ENCODE results near the gene MYH1.

MYH1 gene

GRCh38 chr17:10474536-10474935 lies 43.8 kb downstream of the MYH1 start:
- no peak overlapping the region for H3K27ac ChIP-seq (ENCODE audit: low read length)
- H3K27me3 ChIP-seq (ENCODE audit: insufficient read depth, low read length) = no peaks in the 10 kb centered on the region
- H3K9ac ChIP-seq (ENCODE audit: low read depth, low read length) = no peak overlapping the region
- no peaks in the 10 kb centered on the region for H3K9me3 ChIP-seq (ENCODE audit: insufficient read depth, low read depth, low read length)
- H3K36me3 ChIP-seq (ENCODE audit: insufficient read depth, low read depth, low read length) = no peaks in the 10 kb centered on the region
- H3K4me3 ChIP-seq (ENCODE audit: low read length) = no peak overlapping the region
- H3K4me1 ChIP-seq (ENCODE audit: insufficient read depth, low read length) = no peaks in the 10 kb centered on the region

- Histone ChIP-seq H3K36me3 (ENCODE audit: insufficient read depth, low read depth, low read length) (no peaks in the 10 kb centered on the region), H3K9me3 (ENCODE audit: insufficient read depth, low read depth, low read length) (no peaks in the 10 kb centered on the region), H3K27ac (ENCODE audit: low read length) (no peak overlapping the region), H3K27me3 (ENCODE audit: insufficient read depth, low read length) (no peaks in the 10 kb centered on the region), H3K9ac (ENCODE audit: low read depth, low read length) (no peak overlapping the region), H3K4me3 (ENCODE audit: low read length) (no peak overlapping the region), H3K4me1 (ENCODE audit: insufficient read depth, low read length) (no peaks in the 10 kb centered on the region)
Measured at GRCh38 chr17:10471858-10472257, 46.5 kb downstream of the MYH1 start.

GRCh38 chr17:10469459-10469858 lies 48.9 kb downstream of the MYH1 start, which contains the start of gene MYH4:
Gene MYH4, minus strand, starts transcription at chr17:10469559. Its CDS starts 2,814 bp downstream, at chr17:10466745.
- Histone ChIP-seq H3K27ac (ENCODE audit: low read length) (no peak within 1 kb of the TSS), H3K27me3 (ENCODE audit: insufficient read depth, low read length) (no peaks in the 10 kb centered on the region), H3K36me3 (ENCODE audit: insufficient read depth, low read depth, low read length) (no peaks in the 10 kb centered on the region), H3K4me3 (ENCODE audit: low read length) (no peak within 1 kb of the TSS), H3K9ac (ENCODE audit: low read depth, low read length) (no peak within 1 kb of the TSS), H3K4me1 (ENCODE audit: insufficient read depth, low read length) (no peaks in the 10 kb centered on the region), H3K9me3 (ENCODE audit: insufficient read depth, low read depth, low read length) (no peaks in the 10 kb centered on the region)

GRCh38 chr17:10463402-10463801 lies 54.9 kb downstream of the MYH1 start:
- Histone ChIP-seq H3K9ac (ENCODE audit: low read depth, low read length) (no peak overlapping the region), H3K27ac (ENCODE audit: low read length) (no peak overlapping the region)

GRCh38 chr17:10460062-10460461 lies 58.3 kb downstream of the MYH1 start:
- no peak overlapping the region for H3K9ac ChIP-seq (ENCODE audit: low read depth, low read length)
- H3K36me3 ChIP-seq (ENCODE audit: insufficient read depth, low read depth, low read length) = no peaks in the 10 kb centered on the region
- H3K4me3 ChIP-seq (ENCODE audit: low read length) = no peak overlapping the region
- H3K4me1 ChIP-seq (ENCODE audit: insufficient read depth, low read length) = no peaks in the 10 kb centered on the region
- H3K27me3 ChIP-seq (ENCODE audit: insufficient read depth, low read length) = no peaks in the 10 kb centered on the region
- no peaks in the 10 kb centered on the region for H3K9me3 ChIP-seq (ENCODE audit: insufficient read depth, low read depth, low read length)
- no peak overlapping the region for H3K27ac ChIP-seq (ENCODE audit: low read length)

More at GRCh38 chr17:10463402-10463801, 54.9 kb downstream of the MYH1 start:
- H3K36me3 ChIP-seq (ENCODE audit: insufficient read depth, low read depth, low read length) = no peaks in the 10 kb centered on the region
- no peaks in the 10 kb centered on the region for H3K27me3 ChIP-seq (ENCODE audit: insufficient read depth, low read length)
- no peaks in the 10 kb centered on the region for H3K4me1 ChIP-seq (ENCODE audit: insufficient read depth, low read length)
- H3K4me3 ChIP-seq (ENCODE audit: low read length) = no peak overlapping the region
- H3K9me3 ChIP-seq (ENCODE audit: insufficient read depth, low read depth, low read length) = no peaks in the 10 kb centered on the region

GRCh38 chr17:10458701-10459100 lies 59.6 kb downstream of the MYH1 start:
- Histone ChIP-seq H3K4me1 (ENCODE audit: insufficient read depth, low read length) (no peaks in the 10 kb centered on the region), H3K4me3 (ENCODE audit: low read length) (no peak overlapping the region), H3K27me3 (ENCODE audit: insufficient read depth, low read length) (no peaks in the 10 kb centered on the region), H3K9ac (ENCODE audit: low read depth, low read length) (no peak overlapping the region), H3K9me3 (ENCODE audit: insufficient read depth, low read depth, low read length) (no peaks in the 10 kb centered on the region), H3K36me3 (ENCODE audit: insufficient read depth, low read depth, low read length) (no peaks in the 10 kb centered on the region), H3K27ac (ENCODE audit: low read length) (no peak overlapping the region)

GRCh38 chr17:10457952-10458351 lies 60.4 kb downstream of the MYH1 start:
- H3K27me3 ChIP-seq (ENCODE audit: insufficient read depth, low read length) = no peaks in the 10 kb centered on the region
- no peak overlapping the region for H3K9ac ChIP-seq (ENCODE audit: low read depth, low read length)
- no peak overlapping the region for H3K4me3 ChIP-seq (ENCODE audit: low read length)
- no peaks in the 10 kb centered on the region for H3K4me1 ChIP-seq (ENCODE audit: insufficient read depth, low read length)
- H3K27ac ChIP-seq (ENCODE audit: low read length) = no peak overlapping the region
- no peaks in the 10 kb centered on the region for H3K36me3 ChIP-seq (ENCODE audit: insufficient read depth, low read depth, low read length)
- H3K9me3 ChIP-seq (ENCODE audit: insufficient read depth, low read depth, low read length) = no peaks in the 10 kb centered on the region

GRCh38 chr17:10447026-10447931 lies 71.1 kb downstream of the MYH1 start:
- no peaks in the 10 kb centered on the region for H3K36me3 ChIP-seq (ENCODE audit: insufficient read depth, low read depth, low read length)
- no peak overlapping the region for H3K4me3 ChIP-seq (ENCODE audit: low read length)
- H3K4me1 ChIP-seq (ENCODE audit: insufficient read depth, low read length) = no peaks in the 10 kb centered on the region
- no peak overlapping the region for H3K27ac ChIP-seq (ENCODE audit: low read length)
- H3K9me3 ChIP-seq (ENCODE audit: insufficient read depth, low read depth, low read length) = no peaks in the 10 kb centered on the region
- no peak overlapping the region for H3K9ac ChIP-seq (ENCODE audit: low read depth, low read length)
- H3K27me3 ChIP-seq (ENCODE audit: insufficient read depth, low read length) = no peaks in the 10 kb centered on the region

All from iPS-20b (cell line).